ENCODE results near the gene YPEL5.

GRCh38 chr2:30208453-30208852 lies 61.6 kb downstream of the YPEL5 start:
- no peak for TF ChIP-seq ELF1 (IDR thresholded peaks at IDR 0.05)
- peak; percentile 99 for TF ChIP-seq CTCF (IDR thresholded peaks at IDR 0.05)

All from SK-N-SH (cell line).